ENCODE results near the gene SLC35D3.

GRCh38 chr6:136895901-136896300, 26.2 kb upstream of the SLC35D3 start:
- TF ChIP-seq POLR2A (IDR thresholded peaks at IDR 0.05) (no peak), POLR2AphosphoS5 (IDR thresholded peaks at IDR 0.05) (no peak), EP300 (IDR thresholded peaks at IDR 0.05) (no peak)
